Neural progenitor cell (in vitro differentiated cells): Measurements from ENCODE around the gene MFAP3L. TPM values are rescaled to one million over a fixed set of nuclear protein-coding genes. Genes with fewer than 3 reads are reported as not detected.

Experiments used
- DNase-seq: peaks from one replicate; pipeline ENCODE4 v3.0.0-alpha.2; 2016; ENCODE audit warnings: low spot score
- H2AFZ ChIP-seq: fragments of 200-600 bp; sonication (generic); replicated peaks from 2 replicates; pipeline ENCODE4 v1.6.1; 2016; ENCODE audit warnings: antibody characterized with exemption
- H3F3A ChIP-seq: fragments of 200-600 bp; sonication (generic); 2 replicates; pipeline ENCODE4 v1.6.1; 2016; ENCODE audit warnings: antibody characterized with exemption, low read depth
- H3K27ac ChIP-seq: fragments of 200-600 bp; sonication (generic); 2 replicates; pipeline ENCODE4 v1.5.1; 2016; ENCODE audit warnings: mild to moderate bottlenecking
- H3K27me3 ChIP-seq: fragments of 200-600 bp; sonication (generic); 2 replicates; pipeline ENCODE4 v1.6.1; 2016; ENCODE audit warnings: mild to moderate bottlenecking, moderate library complexity
- H3K36me3 ChIP-seq: fragments of 200-600 bp; sonication (generic); 2 replicates; pipeline ENCODE4 v1.5.1; 2016
- H3K4me1 ChIP-seq: fragments of 200-600 bp; sonication (generic); 2 replicates; pipeline ENCODE4 v1.6.1; 2016; ENCODE audit warnings: mixed run types
- H3K4me2 ChIP-seq: fragments of 200-600 bp; sonication (generic); 2 replicates; pipeline ENCODE4 v1.6.1; 2016
- H3K4me3 ChIP-seq: fragments of 200-600 bp; sonication (generic); 2 replicates; pipeline ENCODE4 v1.5.1; 2016
- H3K79me2 ChIP-seq: fragments of 200-600 bp; sonication (generic); 2 replicates; pipeline ENCODE4 v1.6.1; 2016; ENCODE audit warnings: low read depth
- H3K9ac ChIP-seq: fragments of 200-600 bp; sonication (generic); 2 replicates; pipeline ENCODE4 v1.6.1; 2016
- H3K9me3 ChIP-seq: fragments of 200-600 bp; sonication (generic); 2 replicates; pipeline ENCODE4 v1.5.1; 2016; ENCODE audit warnings: low read depth
- H4K20me1 ChIP-seq: fragments of 200-600 bp; sonication (generic); 2 replicates; pipeline ENCODE4 v1.6.1; 2016; ENCODE audit warnings: low read depth
- H3K27ac Mint-ChIP-seq: 3 replicates; pipeline ENCODE4 v1.8.0; 2021; ENCODE audit warnings: mixed read lengths
- H3K27me3 Mint-ChIP-seq: 2 replicates; pipeline ENCODE4 v1.8.0; 2022; ENCODE audit warnings: low read depth, mild to moderate bottlenecking, inconsistent platforms, moderate library complexity, mixed read lengths; ENCODE audit not compliant: insufficient read depth
- H3K36me3 Mint-ChIP-seq: 3 replicates; pipeline ENCODE4 v1.8.0; 2021; ENCODE audit warnings: mixed read lengths
- H3K4me1 Mint-ChIP-seq: 3 replicates; pipeline ENCODE4 v1.8.0; 2021; ENCODE audit warnings: mixed read lengths
- H3K4me3 Mint-ChIP-seq: 3 replicates; pipeline ENCODE4 v1.8.0; 2021; ENCODE audit warnings: mild to moderate bottlenecking, moderate library complexity, mixed read lengths
- H3K9me3 Mint-ChIP-seq: 3 replicates; pipeline ENCODE4 v1.8.0; 2020; ENCODE audit warnings: mixed read lengths
- EZH2 ChIP-seq: fragments of 200-600 bp; sonication (generic); IDR thresholded peaks from 2 replicates; pipeline ENCODE4 v1.6.1; 2017; ENCODE audit warnings: antibody characterized with exemption, mild to moderate bottlenecking, moderate library complexity
- EZH2phosphoT487 ChIP-seq: fragments of 200-600 bp; sonication (generic); IDR thresholded peaks from 2 replicates; pipeline ENCODE4 v1.6.1; 2017; ENCODE audit warnings: antibody characterized with exemption
- total RNA-seq: library from RNA; depleted of rRNA; stranded (reverse); fragments of >200 nt; gene quantifications from 2 replicates; pipeline ENCODE4 v1.2.3, GENCODE V29; 2015; ENCODE audit warnings: low replicate concordance
- TF ChIP-seq, protein P1 (sequence below): fragments of 200-600 bp; sonication (generic); IDR thresholded peaks from 2 replicates; pipeline ENCODE4 v1.5.1; 2017; ENCODE audit warnings: antibody characterized with exemption, mild to moderate bottlenecking

MFAP3L gene
- total RNA-seq, 1 donor from 2014 or later = 30.7 TPM

- H3K27me3 Mint-ChIP-seq = peaks cover 4% of the 10 kb centered on the region
- no peaks in the 10 kb centered on the region for H3K36me3 ChIP-seq
Measured at GRCh38 chr4:169993531-169993930, 32.7 kb downstream of the MFAP3L start.

DNA sequence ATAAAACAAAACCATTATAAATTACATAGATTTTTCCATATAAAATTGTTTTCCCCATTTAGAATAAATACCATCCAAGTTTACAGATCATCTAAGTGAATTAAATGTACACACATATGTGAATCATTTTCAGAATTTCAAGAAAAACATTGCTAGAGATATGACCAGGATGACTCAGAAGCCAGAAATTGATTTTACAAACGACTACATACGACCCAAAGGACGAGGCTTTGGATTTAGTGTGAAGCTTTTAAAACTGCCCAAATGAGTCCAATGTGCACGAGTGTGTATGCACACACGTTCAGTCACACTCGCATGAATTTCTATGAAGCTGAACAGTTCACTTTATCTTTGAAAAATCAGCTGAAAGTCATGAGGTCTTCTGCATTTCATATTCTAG, 37.9 kb downstream of the MFAP3L start:
- H3K36me3 Mint-ChIP-seq = peaks cover 8% of the 10 kb centered on the region
- no peaks in the 10 kb centered on the region for H3K27me3 ChIP-seq
- DNase-seq = no peak
- H3K9ac ChIP-seq = no peak overlapping the region
- H3K4me2 ChIP-seq = no peak overlapping the region
- no peak overlapping the region for H2AFZ ChIP-seq
- H3K4me1 Mint-ChIP-seq = peaks cover 4% of the 10 kb centered on the region
- H3K4me3 ChIP-seq = no peak overlapping the region
- no peaks in the 10 kb centered on the region for H3K9me3 ChIP-seq
- H3K9me3 Mint-ChIP-seq = peaks cover 2% of the 10 kb centered on the region
- H4K20me1 ChIP-seq = no peaks in the 10 kb centered on the region
- H3F3A ChIP-seq = peaks cover 14% of the 10 kb centered on the region
- no peak overlapping the region for H3K27ac ChIP-seq
- no peak overlapping the region for H3K27ac Mint-ChIP-seq
- H3K79me2 ChIP-seq = no peaks in the 10 kb centered on the region
- TF ChIP-seq, protein P1, sequence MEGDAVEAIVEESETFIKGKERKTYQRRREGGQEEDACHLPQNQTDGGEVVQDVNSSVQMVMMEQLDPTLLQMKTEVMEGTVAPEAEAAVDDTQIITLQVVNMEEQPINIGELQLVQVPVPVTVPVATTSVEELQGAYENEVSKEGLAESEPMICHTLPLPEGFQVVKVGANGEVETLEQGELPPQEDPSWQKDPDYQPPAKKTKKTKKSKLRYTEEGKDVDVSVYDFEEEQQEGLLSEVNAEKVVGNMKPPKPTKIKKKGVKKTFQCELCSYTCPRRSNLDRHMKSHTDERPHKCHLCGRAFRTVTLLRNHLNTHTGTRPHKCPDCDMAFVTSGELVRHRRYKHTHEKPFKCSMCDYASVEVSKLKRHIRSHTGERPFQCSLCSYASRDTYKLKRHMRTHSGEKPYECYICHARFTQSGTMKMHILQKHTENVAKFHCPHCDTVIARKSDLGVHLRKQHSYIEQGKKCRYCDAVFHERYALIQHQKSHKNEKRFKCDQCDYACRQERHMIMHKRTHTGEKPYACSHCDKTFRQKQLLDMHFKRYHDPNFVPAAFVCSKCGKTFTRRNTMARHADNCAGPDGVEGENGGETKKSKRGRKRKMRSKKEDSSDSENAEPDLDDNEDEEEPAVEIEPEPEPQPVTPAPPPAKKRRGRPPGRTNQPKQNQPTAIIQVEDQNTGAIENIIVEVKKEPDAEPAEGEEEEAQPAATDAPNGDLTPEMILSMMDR = no peak
- TF ChIP-seq EZH2phosphoT487 = no peak
- TF ChIP-seq EZH2 = no peak
- H3K4me1 ChIP-seq = peaks cover 34% of the 10 kb centered on the region
- no peak overlapping the region for H3K4me3 Mint-ChIP-seq
- no peaks in the 10 kb centered on the region for H3K36me3 ChIP-seq
- H3K27me3 Mint-ChIP-seq = no peaks in the 10 kb centered on the region

More at GRCh38 chr4:169993531-169993930, 32.7 kb downstream of the MFAP3L start:
- Mint-ChIP-seq H3K27ac (no peak overlapping the region), H3K4me3 (no peak overlapping the region), H3K36me3 (peaks cover 8% of the 10 kb centered on the region), H3K9me3 (peaks cover 2% of the 10 kb centered on the region), H3K4me1 (peaks cover 14% of the 10 kb centered on the region)
- Histone ChIP-seq H2AFZ (peak overlapping the region; percentile 4), H3K9me3 (no peaks in the 10 kb centered on the region), H3K27ac (no peak overlapping the region), H3K4me1 (peaks cover 23% of the 10 kb centered on the region), H3K4me3 (no peak overlapping the region), H3K9ac (no peak overlapping the region), H4K20me1 (no peaks in the 10 kb centered on the region), H3K4me2 (no peak overlapping the region), H3F3A (no peaks in the 10 kb centered on the region), H3K27me3 (no peaks in the 10 kb centered on the region), H3K79me2 (no peaks in the 10 kb centered on the region)
- TF ChIP-seq EZH2phosphoT487 (no peak), EZH2 (no peak)
- TF ChIP-seq, protein P1 = no peak
- no peak for DNase-seq

DNA sequence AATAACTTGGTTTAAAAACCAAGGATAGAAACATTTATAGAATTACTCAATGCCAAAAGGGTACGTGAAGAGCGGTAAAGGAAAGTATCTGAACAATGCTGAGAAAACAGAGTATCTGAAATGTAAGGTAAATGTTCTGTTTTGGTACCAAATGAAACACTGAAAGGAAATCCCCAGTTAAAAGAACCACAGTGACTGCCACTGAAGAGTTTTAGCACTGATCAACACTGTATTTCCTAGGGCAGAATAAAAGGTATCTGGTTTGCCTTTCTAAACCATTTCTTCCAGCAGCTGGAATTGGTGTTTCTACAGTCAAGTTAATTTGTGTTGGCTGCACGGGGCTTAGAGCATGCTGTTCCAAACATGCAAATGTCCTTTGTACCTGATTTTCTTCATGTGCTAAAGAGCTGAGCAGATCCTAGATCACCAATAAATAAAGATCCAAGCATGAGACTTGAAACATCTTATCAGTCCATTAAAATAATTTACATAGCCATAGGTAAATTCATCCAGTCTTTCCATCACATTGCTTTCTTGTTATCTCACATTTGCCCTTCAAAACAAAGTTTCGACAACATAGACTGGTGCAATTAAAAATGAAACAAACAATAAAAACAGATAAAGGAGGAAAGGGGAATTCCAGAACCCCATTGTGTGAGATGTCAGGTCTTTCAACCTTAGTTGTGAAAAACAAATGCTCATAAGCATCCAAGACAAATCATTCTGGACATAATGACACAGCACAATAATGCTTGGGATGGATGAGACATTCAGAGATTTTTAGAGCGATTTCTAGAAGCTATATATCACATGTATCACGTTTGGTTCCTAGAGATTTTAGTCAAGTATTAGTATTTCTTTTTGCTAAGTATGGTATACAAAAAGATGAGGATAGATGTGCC, 38.6 kb downstream of the MFAP3L start:
- Histone ChIP-seq H3K4me1 (peaks cover 34% of the 10 kb centered on the region), H3K27ac (no peak overlapping the region)

More for the DNA sequence above, 38.6 kb downstream of the MFAP3L start:
- no peaks in the 10 kb centered on the region for H4K20me1 ChIP-seq
- Mint-ChIP-seq H3K27me3 (no peaks in the 10 kb centered on the region), H3K27ac (no peak overlapping the region), H3K9me3 (peaks cover 2% of the 10 kb centered on the region), H3K4me3 (no peak overlapping the region), H3K4me1 (peaks cover 4% of the 10 kb centered on the region), H3K36me3 (peaks cover 8% of the 10 kb centered on the region)
- no peak for TF ChIP-seq EZH2
- TF ChIP-seq, protein P1 = no peak
- no peaks in the 10 kb centered on the region for H3K27me3 ChIP-seq
- no peaks in the 10 kb centered on the region for H3K79me2 ChIP-seq
- no peak overlapping the region for H3K4me2 ChIP-seq
- DNase-seq = no peak
- no peak overlapping the region for H2AFZ ChIP-seq
- peaks cover 14% of the 10 kb centered on the region for H3F3A ChIP-seq
- no peaks in the 10 kb centered on the region for H3K9me3 ChIP-seq
- H3K36me3 ChIP-seq = no peaks in the 10 kb centered on the region
- H3K4me3 ChIP-seq = no peak overlapping the region
- H3K9ac ChIP-seq = no peak overlapping the region
